ENCODE results near the gene GDF7.

The GDF7 gene

GRCh38 chr2:20724500-20725053 is 57.6 kb downstream of the GDF7 start:
- Histone ChIP-seq H3K27me3 (ENCODE audit: low read depth, low read length) (no peaks in the 10 kb centered on the region), H2AFZ (ENCODE audit: low read depth, low read length) (no peak overlapping the region), H3K4me1 (ENCODE audit: low read length) (no peaks in the 10 kb centered on the region), H3K36me3 (replicated peaks; ENCODE audit: low read depth, low read length) (peaks cover 3% of the 10 kb centered on the region), H3K9ac (ENCODE audit: low read length) (no peak overlapping the region), H3K9me3 (ENCODE audit: insufficient read depth, low read length) (no peaks in the 10 kb centered on the region), H3K4me2 (ENCODE audit: low read length) (no peak overlapping the region), H4K20me1 (ENCODE audit: insufficient read depth, low read length) (no peaks in the 10 kb centered on the region), H3K4me3 (ENCODE audit: low read length) (no peak overlapping the region), H3K79me2 (ENCODE audit: low read length) (peaks cover 2% of the 10 kb centered on the region; the same call in 1 of the 2 replicates), H3K27ac (ENCODE audit: low read length) (no peak overlapping the region)
- TF ChIP-seq EZH2phosphoT487 (IDR thresholded peaks at IDR 0.05; ENCODE audit: low read depth) = no peak
- no peak for TF ChIP-seq CTCF (IDR thresholded peaks at IDR 0.05; ENCODE audit: low read depth, low read length)

DNA sequence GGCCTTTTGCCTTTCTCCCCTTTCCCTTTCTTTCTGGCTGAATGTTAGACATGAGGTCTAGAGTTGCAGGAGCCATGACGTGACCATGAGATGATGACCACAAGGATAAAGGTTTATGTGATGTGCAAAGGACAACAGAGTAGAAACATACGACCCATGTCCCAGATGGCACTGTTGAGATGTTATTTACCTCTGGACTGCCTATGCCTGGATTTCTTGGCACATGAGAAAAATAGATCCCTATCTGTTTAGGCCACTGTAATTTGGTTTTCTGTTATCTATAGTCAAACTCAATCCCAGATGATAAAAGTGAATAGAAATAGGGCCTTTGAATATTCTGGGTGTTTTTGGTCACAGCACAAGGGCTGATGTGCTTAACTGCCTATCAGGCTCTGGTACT is 58.8 kb downstream of the GDF7 start:
- H3K9ac ChIP-seq (ENCODE audit: low read length) = no peak overlapping the region
- H3K27ac ChIP-seq (ENCODE audit: low read length) = no peak overlapping the region
- TF ChIP-seq CTCF (IDR thresholded peaks at IDR 0.05; ENCODE audit: low read depth, low read length) = no peak
- TF ChIP-seq EZH2phosphoT487 (IDR thresholded peaks at IDR 0.05; ENCODE audit: low read depth) = no peak
- H3K4me2 ChIP-seq (ENCODE audit: low read length) = no peak overlapping the region
- no peaks in the 10 kb centered on the region for H3K27me3 ChIP-seq (ENCODE audit: low read depth, low read length)
- peaks cover 3% of the 10 kb centered on the region for H3K36me3 ChIP-seq (replicated peaks; ENCODE audit: low read depth, low read length)
- no peak overlapping the region for H3K4me3 ChIP-seq (ENCODE audit: low read length)
- H3K79me2 ChIP-seq (ENCODE audit: low read length) = no peaks in the 10 kb centered on the region
- H4K20me1 ChIP-seq (ENCODE audit: insufficient read depth, low read length) = no peaks in the 10 kb centered on the region
- no peaks in the 10 kb centered on the region for H3K4me1 ChIP-seq (ENCODE audit: low read length)
- H3K9me3 ChIP-seq (ENCODE audit: insufficient read depth, low read length) = no peaks in the 10 kb centered on the region
- no peak overlapping the region for H2AFZ ChIP-seq (ENCODE audit: low read depth, low read length)

DNA sequence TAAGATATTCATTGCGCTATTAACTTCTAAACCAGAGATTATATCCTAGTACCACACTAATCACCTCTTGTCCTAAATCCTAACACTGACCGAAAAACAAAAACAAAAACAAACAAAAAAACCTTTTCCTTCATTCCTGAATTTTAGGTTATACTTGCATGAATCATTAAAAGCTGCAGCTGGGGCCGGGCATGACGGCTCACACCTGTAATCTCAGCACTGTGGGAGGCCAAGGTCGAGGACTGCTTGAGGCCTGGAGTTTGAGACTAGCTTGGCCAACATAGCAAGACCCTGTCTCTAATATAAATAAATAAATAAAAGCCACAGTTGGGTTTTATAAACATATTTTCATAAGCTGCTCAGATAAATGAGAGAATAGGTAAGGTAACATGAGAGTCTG is 60.0 kb downstream of the GDF7 start:
- no peaks in the 10 kb centered on the region for H4K20me1 ChIP-seq (ENCODE audit: insufficient read depth, low read length)
- no peak for TF ChIP-seq CTCF (IDR thresholded peaks at IDR 0.05; ENCODE audit: low read depth, low read length)
- TF ChIP-seq EZH2phosphoT487 (IDR thresholded peaks at IDR 0.05; ENCODE audit: low read depth) = no peak
- peaks cover 3% of the 10 kb centered on the region for H3K36me3 ChIP-seq (replicated peaks; ENCODE audit: low read depth, low read length)
- no peaks in the 10 kb centered on the region for H3K27me3 ChIP-seq (ENCODE audit: low read depth, low read length)
- H3K4me2 ChIP-seq (ENCODE audit: low read length) = no peak overlapping the region
- H3K9me3 ChIP-seq (ENCODE audit: insufficient read depth, low read length) = no peaks in the 10 kb centered on the region
- no peaks in the 10 kb centered on the region for H3K4me1 ChIP-seq (ENCODE audit: low read length)
- H3K4me3 ChIP-seq (ENCODE audit: low read length) = no peak overlapping the region
- H3K9ac ChIP-seq (ENCODE audit: low read length) = no peak overlapping the region
- H2AFZ ChIP-seq (ENCODE audit: low read depth, low read length) = no peak overlapping the region
- no peak overlapping the region for H3K27ac ChIP-seq (ENCODE audit: low read length)
- no peaks in the 10 kb centered on the region for H3K79me2 ChIP-seq (ENCODE audit: low read length)

GRCh38 chr2:20728114-20728758 is 61.3 kb downstream of the GDF7 start:
- Histone ChIP-seq H3K79me2 (ENCODE audit: low read length) (no peaks in the 10 kb centered on the region), H3K9ac (ENCODE audit: low read length) (no peak overlapping the region), H3K27ac (ENCODE audit: low read length) (no peak overlapping the region), H4K20me1 (ENCODE audit: insufficient read depth, low read length) (no peaks in the 10 kb centered on the region), H3K27me3 (ENCODE audit: low read depth, low read length) (no peaks in the 10 kb centered on the region), H2AFZ (ENCODE audit: low read depth, low read length) (no peak overlapping the region), H3K36me3 (replicated peaks; ENCODE audit: low read depth, low read length) (peaks cover 3% of the 10 kb centered on the region), H3K4me2 (ENCODE audit: low read length) (no peak overlapping the region), H3K4me3 (ENCODE audit: low read length) (no peak overlapping the region), H3K4me1 (ENCODE audit: low read length) (no peaks in the 10 kb centered on the region), H3K9me3 (ENCODE audit: insufficient read depth, low read length) (no peaks in the 10 kb centered on the region)
- TF ChIP-seq EZH2phosphoT487 (IDR thresholded peaks at IDR 0.05; ENCODE audit: low read depth) = no peak
